Measurements from ENCODE around the gene DHRS4.

DHRS4 gene

GRCh38 chr14:23953464-23954278 is at the start of gene DHRS4:
Gene DHRS4 (plus strand): TSS chr14:23953770. CDS start chr14:23953789, 19 bp downstream.
- DNase-seq = peak; percentile 92

GRCh38 chr14:23910101-23910875 is 43.3 kb upstream of the DHRS4 start:
- DNase-seq = peak; percentile 22

- DNase-seq = no peak
Measured at GRCh38 chr14:23910876-23911210, 42.7 kb upstream of the DHRS4 start.

- no peak for DNase-seq
Measured at GRCh38 chr14:23915559-23915958, 38.0 kb upstream of the DHRS4 start.

- no peak for DNase-seq
Measured at GRCh38 chr14:23916004-23916403, 37.6 kb upstream of the DHRS4 start.

- no peak for DNase-seq
Measured at GRCh38 chr14:23916446-23916845, 37.1 kb upstream of the DHRS4 start.

GRCh38 chr14:23922545-23922944 is 31.0 kb upstream of the DHRS4 start:
- DNase-seq = no peak

- DNase-seq = no peak
Measured at GRCh38 chr14:23925523-23926075, 28.0 kb upstream of the DHRS4 start.

GRCh38 chr14:23926543-23926942 is 27.0 kb upstream of the DHRS4 start:
- DNase-seq = no peak

GRCh38 chr14:23929136-23929535 is 24.4 kb upstream of the DHRS4 start:
- no peak for DNase-seq

GRCh38 chr14:23929822-23930294 is 23.7 kb upstream of the DHRS4 start:
- peak; percentile 51 for DNase-seq

- no peak for DNase-seq
Measured at GRCh38 chr14:23930742-23931141, 22.8 kb upstream of the DHRS4 start.

GRCh38 chr14:23931721-23932289 is 21.8 kb upstream of the DHRS4 start:
- no peak for DNase-seq

- no peak for DNase-seq
Measured at GRCh38 chr14:23932639-23933038, 20.9 kb upstream of the DHRS4 start.

- DNase-seq = no peak
Measured at GRCh38 chr14:23933108-23933741, 20.3 kb upstream of the DHRS4 start.

GRCh38 chr14:23933742-23934128 is 19.8 kb upstream of the DHRS4 start:
- DNase-seq = no peak

- DNase-seq = no peak
Measured at GRCh38 chr14:23935158-23935557, 18.4 kb upstream of the DHRS4 start.

- DNase-seq = no peak
Measured at GRCh38 chr14:23936084-23936829, 17.3 kb upstream of the DHRS4 start.

- no peak for DNase-seq
Measured at GRCh38 chr14:23937203-23937602, 16.4 kb upstream of the DHRS4 start.

- no peak for DNase-seq
Measured at GRCh38 chr14:23938823-23939222, 14.7 kb upstream of the DHRS4 start.

GRCh38 chr14:23939607-23940326 is 13.8 kb upstream of the DHRS4 start:
- no peak for DNase-seq

GRCh38 chr14:23941230-23941629 is 12.3 kb upstream of the DHRS4 start:
- DNase-seq = no peak

Data from DMS79 treated with DMSO at 0.1 percent for 48 hours (cell line).